Skeletal muscle satellite cell (primary cell): ENCODE measurements around the gene RAD9A.
A peak's percentile ranks its signal among the peaks of the same experiment; 100 is the strongest.
"Not testable (repeated sequence)": the region's sequence is repeated elsewhere in the genome, so short reads cannot be mapped to it uniquely, and the experiment has no call there.

Experiments
- H3K27me3 ChIP-seq: 2 replicates; pipeline ENCODE4 v1.7.0; 2013; ENCODE audit warnings: low read length; ENCODE audit not compliant: control insufficient read depth, insufficient read depth
- H3K36me3 ChIP-seq: 2 replicates; pipeline ENCODE4 v1.7.0; 2013; ENCODE audit warnings: mild to moderate bottlenecking, control low read depth, low read length; ENCODE audit not compliant: insufficient read depth
- H3K4me1 ChIP-seq: 2 replicates; pipeline ENCODE4 v1.7.0; 2013; ENCODE audit warnings: low read length; ENCODE audit not compliant: control insufficient read depth, insufficient read depth
- H3K4me2 ChIP-seq: 2 replicates; pipeline ENCODE4 v1.7.0; 2013; ENCODE audit warnings: mild to moderate bottlenecking, low read length
- H3K4me3 ChIP-seq: 2 replicates; pipeline ENCODE4 v1.7.0; 2013; ENCODE audit warnings: low read length
- H3K9ac ChIP-seq: 2 replicates; pipeline ENCODE4 v1.7.0; 2013; ENCODE audit warnings: mild to moderate bottlenecking, low read depth, low read length, moderate library complexity
- H3K9me3 ChIP-seq: replicated peaks from 2 replicates; pipeline ENCODE4 v1.7.0; 2013; ENCODE audit warnings: mild to moderate bottlenecking, control low read depth, low read length

The RAD9A gene

DNA sequence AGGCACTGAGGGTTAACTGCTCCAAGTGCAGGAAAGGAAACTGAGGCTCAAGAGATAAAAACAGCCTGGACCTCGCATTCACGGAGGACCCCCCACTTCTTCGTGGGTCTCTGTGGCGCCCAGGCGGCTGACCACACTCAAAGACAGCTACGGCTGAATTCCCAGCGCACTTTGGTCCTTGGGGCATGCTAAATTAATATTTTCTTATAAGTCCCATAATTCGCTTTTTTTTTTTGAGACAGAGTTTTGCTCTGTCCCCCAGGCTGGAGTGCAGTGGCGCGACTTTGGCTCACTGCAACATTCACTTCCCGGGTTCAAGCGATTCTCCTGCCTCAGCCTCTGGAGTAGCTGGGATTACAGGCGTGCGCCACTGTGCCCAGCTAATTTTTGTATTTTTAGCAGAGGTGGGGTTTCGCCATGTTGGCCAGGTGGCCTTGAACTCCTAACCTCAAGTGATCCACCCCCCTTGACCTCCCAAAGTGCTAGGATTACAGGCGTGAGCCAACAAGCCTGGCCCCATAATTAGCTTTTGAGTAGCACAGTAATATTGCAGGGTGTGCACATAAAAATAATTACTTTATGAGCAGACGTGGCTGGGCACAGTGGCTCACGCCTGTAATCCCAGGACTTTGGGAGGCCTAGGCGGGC, 10.5 kb downstream of the RAD9A start:
- H3K27me3 ChIP-seq, H3K9me3 ChIP-seq: not testable (repeated sequence)
- Histone ChIP-seq H3K4me1 (peaks cover 21% of the 10 kb centered on the region), H3K4me2 (peak overlapping the region; percentile 88), H3K4me3 (peak overlapping the region; percentile 61), H3K36me3 (peaks cover 31% of the 10 kb centered on the region), H3K9ac (peak overlapping the region; percentile 77)

DNA sequence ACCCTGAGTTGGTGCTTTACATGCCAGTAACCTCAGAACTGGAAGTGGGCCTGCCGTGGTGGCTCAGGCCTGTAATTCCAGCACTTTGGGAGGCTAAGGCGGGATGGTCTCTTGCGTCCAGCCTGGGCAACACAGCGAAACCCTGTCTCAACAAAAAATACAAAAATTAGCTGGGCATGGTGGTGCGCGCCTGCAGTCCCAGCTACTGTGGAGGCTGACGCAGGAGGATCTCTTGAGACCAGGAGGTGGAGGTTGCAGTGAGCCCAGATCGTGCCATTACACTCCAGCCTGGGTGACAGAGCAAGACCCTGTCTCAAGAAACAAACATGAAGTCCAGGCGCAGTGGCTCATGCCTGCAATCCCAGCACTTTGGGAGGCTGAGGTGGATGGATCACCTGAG, 11.3 kb downstream of the RAD9A start:
- not testable (repeated sequence) for H3K4me3 ChIP-seq, H3K27me3 ChIP-seq, H3K9ac ChIP-seq, H3K4me2 ChIP-seq, H3K9me3 ChIP-seq
- H3K36me3 ChIP-seq = peaks cover 23% of the 10 kb centered on the region
- H3K4me1 ChIP-seq = peaks cover 21% of the 10 kb centered on the region

DNA sequence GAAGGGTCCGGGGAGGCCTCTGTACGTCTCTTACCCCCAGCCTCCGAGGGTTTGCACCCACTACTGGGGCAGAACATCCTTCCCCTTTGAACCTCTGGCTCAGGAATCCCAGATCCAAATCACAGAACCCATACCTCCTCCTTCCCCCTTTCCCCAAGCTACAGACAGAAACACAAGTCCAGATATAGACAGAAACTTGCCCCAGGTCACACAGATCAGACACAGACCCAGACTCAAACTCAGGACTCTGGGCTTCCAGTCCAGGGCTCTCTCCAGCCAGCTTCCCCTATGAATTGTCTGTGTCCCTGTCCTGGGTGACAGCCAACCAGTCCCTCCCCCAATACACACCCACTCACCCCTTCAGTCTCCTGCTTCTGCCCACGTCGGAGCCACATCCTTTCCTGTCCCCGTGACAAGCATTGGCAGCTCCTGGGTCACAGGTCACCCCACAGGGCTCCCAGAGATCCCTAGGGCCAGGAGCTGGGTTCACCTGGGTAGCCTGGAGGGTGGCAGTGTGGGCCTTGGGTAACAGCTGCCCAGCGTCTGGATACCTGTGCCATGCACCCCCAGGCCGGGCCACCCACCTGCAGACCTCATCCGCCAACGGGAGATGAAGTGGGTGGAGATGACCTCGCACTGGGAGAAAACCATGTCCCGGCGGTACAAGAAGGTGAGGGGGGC, 12.9 kb downstream of the RAD9A start:
- Histone ChIP-seq H3K4me2 (no peak overlapping the region), H3K9me3 (no peaks in the 10 kb centered on the region), H3K4me3 (no peak overlapping the region), H3K36me3 (peaks cover 7% of the 10 kb centered on the region), H3K9ac (no peak overlapping the region), H3K27me3 (peaks cover 23% of the 10 kb centered on the region), H3K4me1 (peaks cover 21% of the 10 kb centered on the region)

DNA sequence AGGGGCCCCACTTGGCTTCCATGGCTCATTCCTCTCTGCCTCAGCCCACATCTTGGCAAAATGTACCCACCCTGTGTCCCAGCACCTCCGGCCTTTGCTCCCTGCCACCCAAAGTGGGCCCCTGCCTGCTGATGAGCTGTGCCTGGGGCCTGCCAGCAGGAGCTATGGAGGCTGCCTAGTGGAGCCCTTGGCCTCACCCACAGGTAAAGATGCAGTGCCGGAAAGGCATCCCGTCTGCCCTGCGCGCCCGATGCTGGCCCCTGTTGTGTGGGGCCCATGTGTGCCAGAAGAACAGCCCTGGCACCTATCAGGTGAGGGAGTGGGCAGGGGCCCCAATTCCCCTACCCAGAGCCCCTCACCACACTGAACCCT, 13.4 kb downstream of the RAD9A start:
- H3K9me3 ChIP-seq = no peaks in the 10 kb centered on the region
- H3K36me3 ChIP-seq = peaks cover 5% of the 10 kb centered on the region
- H3K9ac ChIP-seq = no peak overlapping the region
- H3K27me3 ChIP-seq = peaks cover 29% of the 10 kb centered on the region
- peaks cover 18% of the 10 kb centered on the region for H3K4me1 ChIP-seq
- H3K4me3 ChIP-seq = no peak overlapping the region
- H3K4me2 ChIP-seq = no peak overlapping the region

DNA sequence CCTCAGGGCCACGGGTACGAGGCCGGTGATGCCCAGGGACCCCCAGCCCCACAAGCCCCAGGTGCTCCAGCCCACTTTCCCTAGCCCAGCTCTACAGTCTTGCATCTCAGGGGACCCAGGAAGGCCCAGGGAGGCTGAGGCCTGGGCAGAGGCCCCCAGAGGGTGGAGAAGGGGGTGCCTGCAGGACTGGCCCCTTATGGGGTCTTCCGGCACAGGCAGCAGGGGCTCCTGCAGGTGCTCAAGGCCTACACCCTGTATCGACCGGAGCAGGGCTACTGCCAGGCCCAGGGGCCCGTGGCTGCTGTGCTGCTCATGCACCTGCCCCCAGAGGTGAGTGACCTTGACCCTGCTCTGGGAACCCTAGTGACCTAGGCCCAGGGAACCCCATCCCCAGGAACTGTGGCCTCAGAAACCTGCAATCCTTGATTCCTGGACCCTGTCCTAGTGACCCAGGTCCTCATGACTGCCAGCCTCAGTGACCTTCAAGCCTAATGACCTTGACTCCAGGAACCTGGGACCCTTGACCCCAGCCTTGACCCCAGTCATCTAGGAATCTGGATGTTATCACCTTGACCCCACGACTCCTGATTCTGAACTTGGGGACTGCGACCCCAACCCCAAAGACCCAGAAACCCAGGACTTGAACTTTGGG, 14.0 kb downstream of the RAD9A start:
- Histone ChIP-seq H3K4me3 (no peak overlapping the region), H3K9ac (no peak overlapping the region), H3K36me3 (no peaks in the 10 kb centered on the region), H3K4me2 (no peak overlapping the region), H3K4me1 (peaks cover 14% of the 10 kb centered on the region), H3K27me3 (peaks cover 35% of the 10 kb centered on the region), H3K9me3 (no peaks in the 10 kb centered on the region)

DNA sequence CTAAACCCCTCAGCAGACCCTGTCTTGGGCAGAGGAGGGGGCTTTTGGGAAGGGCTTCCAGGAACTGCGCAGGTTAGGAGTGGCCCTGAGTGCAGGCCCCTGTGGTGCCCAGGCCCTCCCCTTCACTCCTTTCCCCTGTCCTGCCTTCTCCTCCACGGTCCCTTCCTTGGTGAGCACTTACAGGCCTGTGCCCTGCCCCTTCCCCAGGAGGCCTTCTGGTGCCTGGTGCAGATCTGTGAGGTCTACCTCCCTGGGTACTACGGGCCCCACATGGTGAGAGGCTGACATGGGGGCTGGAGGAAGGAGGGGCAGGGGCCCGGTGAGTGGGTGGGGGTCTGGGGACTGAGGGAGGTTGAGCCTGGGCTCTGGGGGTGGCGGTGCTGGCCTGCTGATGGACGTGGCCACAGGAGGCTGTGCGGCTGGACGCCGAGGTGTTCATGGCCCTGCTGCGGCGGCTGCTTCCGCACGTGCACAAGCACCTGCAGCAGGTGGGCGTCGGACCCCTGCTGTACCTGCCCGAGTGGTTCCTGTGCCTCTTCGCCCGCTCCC, 14.7 kb downstream of the RAD9A start:
- Histone ChIP-seq H3K27me3 (peaks cover 42% of the 10 kb centered on the region), H3K4me2 (no peak overlapping the region), H3K4me1 (peaks cover 14% of the 10 kb centered on the region), H3K4me3 (no peak overlapping the region), H3K9me3 (no peaks in the 10 kb centered on the region), H3K9ac (no peak overlapping the region), H3K36me3 (no peaks in the 10 kb centered on the region)

DNA sequence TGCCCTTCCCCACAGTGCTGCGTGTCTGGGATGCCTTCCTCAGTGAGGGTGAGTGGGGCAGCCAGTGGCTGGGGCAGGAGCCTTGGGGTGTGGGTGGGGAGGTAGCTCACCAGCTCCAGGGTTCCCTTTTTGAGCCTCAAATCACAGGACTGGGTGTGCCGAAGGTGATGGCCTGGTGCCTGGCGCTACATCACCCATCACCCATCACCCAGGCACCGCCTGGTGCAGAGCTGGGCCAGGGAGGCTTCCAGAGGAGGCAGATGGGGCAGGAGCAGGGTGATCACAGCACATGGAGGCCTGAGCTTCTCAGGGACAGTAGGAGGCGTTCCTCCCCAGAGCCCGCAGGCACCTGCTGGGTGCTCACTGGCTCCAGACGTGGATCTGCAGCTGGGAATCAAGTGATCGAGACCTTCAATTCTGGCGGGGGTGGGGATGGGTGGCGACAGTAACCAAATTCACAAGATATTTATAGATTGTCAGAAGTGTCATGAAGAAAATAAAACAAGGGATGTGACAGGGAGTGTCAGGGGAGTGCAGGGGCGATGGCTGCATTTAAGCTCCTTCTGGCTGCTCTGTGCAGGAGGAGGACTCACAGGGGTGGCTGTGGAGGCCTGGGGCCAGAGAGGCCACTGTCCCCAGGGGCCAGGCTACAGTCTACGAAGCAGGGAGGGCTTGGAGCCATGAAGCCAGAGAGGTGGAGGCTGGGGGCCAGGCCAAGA, 15.3 kb downstream of the RAD9A start:
- Histone ChIP-seq H3K36me3 (no peaks in the 10 kb centered on the region), H3K27me3 (peaks cover 48% of the 10 kb centered on the region), H3K4me3 (no peak overlapping the region), H3K4me2 (no peak overlapping the region), H3K9me3 (no peaks in the 10 kb centered on the region), H3K9ac (no peak overlapping the region), H3K4me1 (peaks cover 11% of the 10 kb centered on the region)

DNA sequence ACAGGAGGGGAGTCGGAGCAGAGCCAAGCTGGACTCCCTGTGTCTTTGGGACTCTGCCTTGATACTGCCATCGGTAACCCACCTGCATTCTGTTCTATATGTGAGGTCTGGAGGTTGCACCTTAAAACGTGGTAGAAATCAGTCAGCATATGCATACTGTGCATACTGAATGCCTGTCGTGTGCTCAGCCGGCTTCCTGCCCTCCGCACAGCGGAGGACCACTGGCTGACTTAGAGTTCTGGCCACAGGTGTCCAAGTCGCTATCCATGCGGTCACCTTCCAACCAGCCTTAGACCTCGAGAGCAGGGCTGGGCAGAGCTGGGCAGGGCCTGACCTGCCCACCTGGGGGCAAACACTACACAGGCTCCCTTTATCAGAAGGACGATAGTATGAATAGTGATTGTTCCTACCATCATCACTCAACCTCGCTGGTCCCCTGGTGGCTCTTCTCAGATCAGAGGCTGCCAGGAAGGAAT, 15.9 kb downstream of the RAD9A start:
- no peak overlapping the region for H3K9ac ChIP-seq
- H3K27me3 ChIP-seq = peaks cover 54% of the 10 kb centered on the region
- H3K4me3 ChIP-seq = no peak overlapping the region
- peaks cover 8% of the 10 kb centered on the region for H3K4me1 ChIP-seq
- H3K4me2 ChIP-seq = no peak overlapping the region
- H3K36me3 ChIP-seq = no peaks in the 10 kb centered on the region
- no peaks in the 10 kb centered on the region for H3K9me3 ChIP-seq

DNA sequence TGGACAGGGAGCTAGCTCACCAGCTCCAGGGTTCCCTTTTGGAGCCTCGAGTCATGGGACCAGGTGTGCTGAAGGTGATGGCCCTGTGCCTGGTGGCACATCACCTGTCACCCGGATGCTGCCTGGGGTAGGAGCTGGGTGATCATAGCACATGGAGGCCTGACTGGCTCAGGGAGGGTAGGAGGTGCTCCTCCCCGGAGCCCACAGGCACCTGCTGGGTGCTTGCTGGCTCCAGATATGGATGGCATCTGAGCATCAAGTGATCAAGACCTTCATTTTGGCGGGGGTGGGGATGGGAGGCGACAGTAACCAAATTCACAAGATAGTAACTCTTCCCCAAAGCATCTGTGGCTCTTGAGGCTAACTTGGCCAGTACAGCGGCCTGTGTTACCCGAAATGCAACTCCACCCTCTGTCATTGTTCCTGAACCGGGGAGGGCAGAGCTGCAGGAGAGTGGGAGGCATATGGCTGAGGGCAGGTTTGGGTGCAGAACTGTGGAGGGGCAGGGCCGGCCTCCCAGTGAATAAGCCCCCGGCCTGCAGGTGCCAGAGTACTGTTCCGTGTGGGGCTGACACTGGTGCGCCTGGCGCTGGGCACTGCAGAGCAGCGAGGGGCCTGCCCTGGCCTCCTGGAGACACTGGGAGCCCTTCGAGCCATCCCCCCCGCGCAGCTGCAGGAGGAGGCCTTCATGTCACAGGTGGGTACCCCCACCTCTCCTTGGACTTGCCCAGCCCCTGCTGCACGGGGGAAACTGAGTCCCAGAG, 16.8 kb downstream of the RAD9A start:
- Histone ChIP-seq H3K4me2 (no peak overlapping the region), H3K4me1 (peaks cover 8% of the 10 kb centered on the region), H3K9me3 (no peaks in the 10 kb centered on the region), H3K4me3 (no peak overlapping the region), H3K9ac (no peak overlapping the region), H3K27me3 (peaks cover 54% of the 10 kb centered on the region), H3K36me3 (no peaks in the 10 kb centered on the region)

DNA sequence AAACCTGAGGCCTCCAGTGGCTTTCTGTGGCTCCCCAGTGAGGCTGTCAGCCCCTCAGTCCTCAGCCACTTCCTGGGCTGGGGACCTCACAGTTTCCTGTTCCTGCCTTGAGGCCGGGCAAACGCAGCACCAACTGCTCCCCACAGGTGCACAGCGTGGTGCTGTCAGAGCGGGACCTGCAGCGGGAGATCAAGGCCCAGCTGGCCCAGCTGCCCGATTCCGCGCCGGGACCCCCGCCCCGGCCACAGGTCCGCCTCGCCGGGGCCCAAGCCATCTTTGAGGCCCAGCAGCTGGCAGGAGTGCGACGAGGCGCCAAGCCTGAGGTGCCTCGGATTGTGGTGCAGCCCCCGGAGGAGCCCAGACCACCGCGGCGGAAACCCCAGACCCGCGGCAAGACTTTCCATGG, 17.5 kb downstream of the RAD9A start:
- Histone ChIP-seq H3K4me2 (no peak overlapping the region), H3K27me3 (peaks cover 54% of the 10 kb centered on the region), H3K9me3 (no peaks in the 10 kb centered on the region), H3K4me3 (no peak overlapping the region), H3K4me1 (peaks cover 8% of the 10 kb centered on the region), H3K36me3 (no peaks in the 10 kb centered on the region), H3K9ac (no peak overlapping the region)
